Suprapubic skin (tissue), 4 donors: ENCODE results near the gene PROSER2. TPM values are rescaled to one million over a fixed set of nuclear protein-coding genes. Genes with fewer than 3 reads are reported as not detected.

ENCODE experiments used
- DNase-seq, 2 donors: peaks; one replicate each; pipeline ENCODE4 v3.0.0-alpha.2; 2019; ENCODE audit warnings: low spot score in 2 of 2
- H3K27ac ChIP-seq: fragments of 200-600 bp; sonication (generic); one replicate; pipeline ENCODE4 v1.5.1; 2019
- H3K27me3 ChIP-seq: fragments of 200-600 bp; sonication (generic); one replicate; pipeline ENCODE4 v1.5.1; 2019
- H3K36me3 ChIP-seq: fragments of 200-600 bp; sonication (generic); one replicate; pipeline ENCODE4 v1.5.1; 2019
- H3K4me1 ChIP-seq: fragments of 200-600 bp; sonication (generic); one replicate; pipeline ENCODE4 v1.5.1; 2019
- H3K4me3 ChIP-seq: fragments of 200-600 bp; sonication (generic); one replicate; pipeline ENCODE4 v1.5.1; 2019; ENCODE audit warnings: mild to moderate bottlenecking
- H3K9me3 ChIP-seq: fragments of 200-600 bp; sonication (generic); one replicate; pipeline ENCODE4 v1.5.1; 2019
- EP300 ChIP-seq: sonication (generic); formaldehyde crosslinking; IDR thresholded peaks from one replicate; pipeline ENCODE4 v1.6.1; 2017; ENCODE audit warnings: antibody characterized with exemption
- POLR2A ChIP-seq, 2 donors: fragments of 450-650 bp; IDR thresholded peaks; one replicate each; pipeline ENCODE4 v1.6.1; 2017; ENCODE audit warnings: antibody characterized with exemption in 2 of 2, mild to moderate bottlenecking in 2 of 2, moderate library complexity in 2 of 2
- POLR2AphosphoS5 ChIP-seq, 3 donors: sonication (generic); formaldehyde crosslinking; IDR thresholded peaks; one replicate each; pipeline ENCODE4 v1.6.1; 2017; ENCODE audit warnings: antibody characterized with exemption in 3 of 3
- WGBS: methylation state at CpG from one replicate; pipeline ENCODE4 v1.1.5; 2018; 5-methylcytosine and 5-hydroxymethylcytosine counted together
- total RNA-seq, 4 donors: library from RNA; depleted of rRNA; stranded (reverse); fragments of >200 nt; gene quantifications; one replicate each; pipeline ENCODE4 v1.1.0, GENCODE V29; 2016
- TF ChIP-seq, protein P1 (sequence below), 2 donors: fragments of 200-600 bp in 1 of 2; fragments of 450-650 bp in 1 of 2; sonication (generic) in 1 of 2; IDR thresholded peaks; one replicate each; pipeline ENCODE4 v1.5.1; 2016 to 2019; ENCODE audit warnings: antibody characterized with exemption in 2 of 2, mild to moderate bottlenecking in 1 of 2, moderate library complexity in 1 of 2

The PROSER2 gene
- total RNA-seq, 4 donors from 2014 or later: 5.6 to 8.5 (median 6.3) TPM

DNA sequence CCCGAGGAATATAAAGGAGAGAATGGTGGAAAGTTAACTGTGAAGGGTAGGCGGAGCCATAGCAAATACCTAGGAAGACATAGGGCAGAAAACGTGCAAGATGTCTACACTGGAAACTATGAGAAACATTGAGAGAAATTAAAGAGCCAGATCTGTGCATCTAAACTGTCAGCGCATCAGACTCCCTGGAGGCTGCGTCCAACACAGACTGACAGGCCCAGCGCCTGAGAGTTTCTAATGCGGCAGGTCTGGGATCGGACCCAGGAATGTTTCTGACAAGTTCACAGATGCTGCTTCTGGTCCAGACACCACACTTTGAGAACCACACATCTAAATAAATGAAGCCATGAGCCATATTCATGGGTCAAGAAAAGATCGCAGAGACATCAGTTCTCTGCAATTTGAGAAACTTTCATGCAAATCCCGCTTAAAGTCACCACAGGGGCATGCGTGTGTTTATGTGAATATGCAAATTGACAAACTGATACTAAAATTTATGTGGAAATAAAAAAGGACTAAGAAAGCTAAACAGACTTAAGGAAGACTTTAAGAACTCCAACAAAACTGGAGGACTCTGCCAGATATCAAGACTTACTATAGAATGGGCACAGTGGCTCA is 38.8 kb downstream of the PROSER2 start:
- TF ChIP-seq POLR2AphosphoS5 (IDR thresholded peaks at IDR 0.05): no peak
- TF ChIP-seq, protein P1, sequence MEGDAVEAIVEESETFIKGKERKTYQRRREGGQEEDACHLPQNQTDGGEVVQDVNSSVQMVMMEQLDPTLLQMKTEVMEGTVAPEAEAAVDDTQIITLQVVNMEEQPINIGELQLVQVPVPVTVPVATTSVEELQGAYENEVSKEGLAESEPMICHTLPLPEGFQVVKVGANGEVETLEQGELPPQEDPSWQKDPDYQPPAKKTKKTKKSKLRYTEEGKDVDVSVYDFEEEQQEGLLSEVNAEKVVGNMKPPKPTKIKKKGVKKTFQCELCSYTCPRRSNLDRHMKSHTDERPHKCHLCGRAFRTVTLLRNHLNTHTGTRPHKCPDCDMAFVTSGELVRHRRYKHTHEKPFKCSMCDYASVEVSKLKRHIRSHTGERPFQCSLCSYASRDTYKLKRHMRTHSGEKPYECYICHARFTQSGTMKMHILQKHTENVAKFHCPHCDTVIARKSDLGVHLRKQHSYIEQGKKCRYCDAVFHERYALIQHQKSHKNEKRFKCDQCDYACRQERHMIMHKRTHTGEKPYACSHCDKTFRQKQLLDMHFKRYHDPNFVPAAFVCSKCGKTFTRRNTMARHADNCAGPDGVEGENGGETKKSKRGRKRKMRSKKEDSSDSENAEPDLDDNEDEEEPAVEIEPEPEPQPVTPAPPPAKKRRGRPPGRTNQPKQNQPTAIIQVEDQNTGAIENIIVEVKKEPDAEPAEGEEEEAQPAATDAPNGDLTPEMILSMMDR (IDR thresholded peaks at IDR 0.05): no peak
- no peaks in the 10 kb centered on the region for H3K4me1 ChIP-seq
- no peak for DNase-seq
- WGBS: 92% methylated on average over 11 of the region's 11 CpGs
- no peaks in the 10 kb centered on the region for H3K36me3 ChIP-seq
- H3K27ac ChIP-seq: no peak overlapping the region
- no peaks in the 10 kb centered on the region for H3K9me3 ChIP-seq
- no peaks in the 10 kb centered on the region for H3K27me3 ChIP-seq
- H3K4me3 ChIP-seq: no peak overlapping the region

DNA sequence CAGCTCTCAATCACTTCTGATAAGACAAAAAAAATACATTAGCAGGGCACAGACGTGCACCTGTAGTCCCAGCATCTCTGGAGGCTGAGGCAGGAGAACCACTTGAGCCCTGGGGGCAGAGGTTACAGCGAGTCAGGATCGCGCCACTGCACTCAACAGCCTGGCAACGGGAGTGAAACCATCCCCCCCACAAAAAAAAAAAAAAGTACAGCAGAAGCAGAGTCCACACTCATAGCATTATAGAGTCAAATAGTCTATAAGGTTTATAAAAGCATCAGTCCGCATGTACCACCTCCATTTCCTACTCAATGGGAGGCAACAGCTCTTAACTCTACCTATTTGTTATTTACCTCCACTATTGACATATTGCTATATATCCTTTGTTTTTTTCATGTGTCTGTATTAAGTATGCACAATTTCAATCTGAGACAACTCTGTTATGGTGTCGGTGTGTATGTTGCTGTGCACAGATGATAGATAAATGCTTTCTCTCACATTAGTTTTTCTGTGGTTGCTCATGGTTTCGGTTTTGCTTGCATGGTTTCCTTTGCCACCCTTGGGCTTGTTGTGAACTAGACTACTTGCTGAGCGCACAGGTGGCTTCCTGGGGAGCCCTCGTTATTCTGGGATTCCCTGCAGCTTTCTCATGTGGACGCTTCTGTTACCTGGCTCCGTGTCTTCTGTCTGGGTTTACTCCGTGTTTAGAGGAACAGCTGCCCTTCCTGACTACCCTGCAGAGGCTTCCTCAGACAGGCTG is 40.4 kb downstream of the PROSER2 start:
- TF ChIP-seq, protein P1 (IDR thresholded peaks at IDR 0.05): no peak
- no peak for TF ChIP-seq POLR2AphosphoS5 (IDR thresholded peaks at IDR 0.05)
- no peak for TF ChIP-seq EP300
- TF ChIP-seq POLR2A (IDR thresholded peaks at IDR 0.05): no peak
- 81% methylated on average over 13 of the region's 13 CpGs for WGBS
- no peaks in the 10 kb centered on the region for H3K36me3 ChIP-seq
- no peak overlapping the region for H3K4me3 ChIP-seq
- H3K9me3 ChIP-seq: no peaks in the 10 kb centered on the region
- no peak overlapping the region for H3K27ac ChIP-seq
- DNase-seq: peak in 1 of 2 donors; percentile 29
- H3K4me1 ChIP-seq: no peaks in the 10 kb centered on the region
- H3K27me3 ChIP-seq: no peaks in the 10 kb centered on the region

DNA sequence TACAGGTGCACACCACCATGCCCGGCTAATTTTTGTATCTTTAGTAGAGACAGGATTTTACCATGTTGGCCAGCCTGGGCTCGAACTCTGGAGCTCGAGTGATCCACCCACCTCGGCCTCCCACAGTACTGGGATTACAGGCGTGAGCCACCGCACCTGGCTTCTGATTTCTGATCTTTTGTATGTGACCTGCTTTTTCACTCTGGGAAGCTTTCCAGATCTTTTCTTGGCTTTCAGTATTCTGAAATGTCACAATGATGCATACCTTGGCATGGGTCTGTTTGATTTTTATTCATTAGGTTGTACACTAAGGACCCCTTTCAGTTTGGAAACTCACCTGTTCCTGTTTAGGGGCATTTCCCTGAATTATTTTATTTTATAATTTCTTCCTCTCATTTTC is 41.6 kb downstream of the PROSER2 start:
- Histone ChIP-seq H3K27ac (no peak overlapping the region), H3K9me3 (no peaks in the 10 kb centered on the region), H3K27me3 (peaks cover 2% of the 10 kb centered on the region), H3K36me3 (no peaks in the 10 kb centered on the region), H3K4me3 (no peak overlapping the region), H3K4me1 (peaks cover 5% of the 10 kb centered on the region)
- 58% methylated on average over 6 of the region's 6 CpGs for WGBS
- TF ChIP-seq, protein P1 (IDR thresholded peaks at IDR 0.05): no peak
- TF ChIP-seq EP300: no peak
- TF ChIP-seq POLR2A (IDR thresholded peaks at IDR 0.05): no peak
- no peak for TF ChIP-seq POLR2AphosphoS5 (IDR thresholded peaks at IDR 0.05)
- no peak for DNase-seq

DNA sequence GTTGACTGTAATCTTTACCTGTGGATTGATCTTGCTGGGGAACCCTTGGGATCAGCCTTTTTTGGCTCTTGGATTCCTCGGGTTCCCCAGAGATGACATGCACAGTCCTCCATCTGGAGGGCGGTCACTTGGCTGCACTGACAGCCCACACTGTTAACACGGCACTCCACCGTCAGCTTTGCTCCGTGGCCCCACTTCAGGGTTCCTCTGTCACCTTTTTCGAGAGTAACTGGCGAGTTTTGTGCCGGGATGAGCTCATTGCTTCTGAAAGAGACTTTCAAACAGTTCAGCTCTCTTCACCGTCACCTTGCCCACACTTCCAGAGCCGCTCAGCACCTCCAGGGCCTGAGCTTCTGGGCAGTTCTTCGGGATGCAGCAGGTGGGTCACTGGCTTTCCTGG is 42.4 kb downstream of the PROSER2 start:
- peaks cover 3% of the 10 kb centered on the region for H3K27me3 ChIP-seq
- no peak for DNase-seq
- 91% methylated on average over 11 of the region's 11 CpGs for WGBS
- no peak overlapping the region for H3K4me3 ChIP-seq
- H3K4me1 ChIP-seq: peaks cover 12% of the 10 kb centered on the region
- no peak for TF ChIP-seq POLR2A (IDR thresholded peaks at IDR 0.05)
- TF ChIP-seq EP300: no peak
- TF ChIP-seq, protein P1 (IDR thresholded peaks at IDR 0.05): no peak
- no peak for TF ChIP-seq POLR2AphosphoS5 (IDR thresholded peaks at IDR 0.05)
- no peaks in the 10 kb centered on the region for H3K36me3 ChIP-seq
- H3K27ac ChIP-seq: no peak overlapping the region
- H3K9me3 ChIP-seq: no peaks in the 10 kb centered on the region

DNA sequence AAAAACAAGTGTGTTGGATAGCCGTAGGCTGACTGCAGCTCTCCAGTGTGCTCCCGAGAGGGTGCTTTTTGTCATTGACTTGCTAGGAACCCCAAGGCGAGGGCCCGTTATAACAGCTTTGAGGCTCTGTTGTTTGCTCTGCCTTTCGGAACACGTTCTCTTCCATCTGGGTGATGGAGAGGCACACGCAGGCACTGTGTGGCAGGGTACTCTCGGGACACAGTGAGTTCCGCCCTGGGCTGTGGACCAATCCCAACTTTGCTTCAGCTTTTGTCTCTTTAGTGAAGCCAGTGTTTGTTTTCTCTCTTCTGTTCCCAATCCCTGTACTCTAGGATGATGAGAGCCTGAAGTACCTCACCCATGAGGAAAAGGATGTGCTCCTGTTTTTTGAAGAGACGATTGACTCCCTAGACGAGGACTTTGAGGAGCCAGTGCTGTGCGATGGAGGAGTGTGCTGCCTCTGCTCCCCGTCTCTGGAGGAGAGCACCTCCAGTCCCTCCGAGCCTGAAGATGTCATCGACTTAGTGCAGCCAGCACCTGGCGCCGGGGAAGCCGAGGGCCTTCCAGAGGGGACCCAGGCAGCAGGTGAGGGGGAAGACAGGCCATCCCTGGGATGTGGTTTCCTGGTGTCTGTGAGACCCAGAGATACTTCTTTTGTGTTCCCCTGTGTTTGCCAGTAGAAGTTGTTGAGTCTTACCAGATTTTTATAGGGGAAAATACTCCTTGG is 43.2 kb downstream of the PROSER2 start:
- Histone ChIP-seq H3K4me3 (no peak overlapping the region), H3K36me3 (no peaks in the 10 kb centered on the region), H3K9me3 (no peaks in the 10 kb centered on the region), H3K4me1 (peaks cover 15% of the 10 kb centered on the region), H3K27me3 (peaks cover 3% of the 10 kb centered on the region), H3K27ac (no peak overlapping the region)
- no peak for DNase-seq
- TF ChIP-seq POLR2AphosphoS5 (IDR thresholded peaks at IDR 0.05): no peak
- no peak for TF ChIP-seq EP300
- TF ChIP-seq POLR2A (IDR thresholded peaks at IDR 0.05): no peak
- TF ChIP-seq, protein P1 (IDR thresholded peaks at IDR 0.05): no peak
- WGBS: 93% methylated on average over 18 of the region's 18 CpGs
